NCI-H1092 (cell line): ENCODE measurements around the gene LMNTD2.
A peak's percentile ranks its signal among the peaks of the same experiment; 100 is the strongest.

Experiments used
- DNase-seq: peaks from one replicate; lab custom pipeline; 2025; lab: John Stamatoyannopoulos, UW

Gene LMNTD2

GRCh38 chr11:551596-551995 lies 8.9 kb downstream of the LMNTD2 start:
- no peak for DNase-seq

GRCh38 chr11:551131-551530 lies 9.4 kb downstream of the LMNTD2 start:
- DNase-seq: no peak

- DNase-seq: no peak
Measured at GRCh38 chr11:550746-551085, 9.8 kb downstream of the LMNTD2 start.

GRCh38 chr11:550021-550745 lies 10.4 kb downstream of the LMNTD2 start:
- no peak for DNase-seq

GRCh38 chr11:548700-549603 lies 11.6 kb downstream of the LMNTD2 start:
- no peak for DNase-seq

- no peak for DNase-seq
Measured at GRCh38 chr11:545171-545570, 15.4 kb downstream of the LMNTD2 start.

GRCh38 chr11:544817-545166 lies 15.7 kb downstream of the LMNTD2 start:
- DNase-seq: no peak

GRCh38 chr11:541433-541885 lies 19.1 kb downstream of the LMNTD2 start:
- no peak for DNase-seq

GRCh38 chr11:540583-541432 lies 19.7 kb downstream of the LMNTD2 start:
- DNase-seq: no peak

- no peak for DNase-seq
Measured at GRCh38 chr11:539971-540481, 20.5 kb downstream of the LMNTD2 start.

- DNase-seq: no peak
Measured at GRCh38 chr11:538431-539051, 22.0 kb downstream of the LMNTD2 start.

GRCh38 chr11:537622-538430 lies 22.7 kb downstream of the LMNTD2 start:
- no peak for DNase-seq

GRCh38 chr11:536841-537621 lies 23.5 kb downstream of the LMNTD2 start, which contains the start of gene LRRC56:
Gene LRRC56 (plus strand): TSS chr11:537527. CDS start chr11:540685, 3,158 bp downstream.
- DNase-seq: peak; percentile 73

- peak; percentile 91 for DNase-seq
Measured at GRCh38 chr11:535519-536454, 24.8 kb downstream of the LMNTD2 start, which contains the start of gene HRAS. Gene HRAS (minus strand): TSS chr11:535576.

- DNase-seq: no peak
Measured at GRCh38 chr11:535210-535518, 25.4 kb downstream of the LMNTD2 start.

GRCh38 chr11:534396-535209 lies 25.9 kb downstream of the LMNTD2 start:
- no peak for DNase-seq

- no peak for DNase-seq
Measured at GRCh38 chr11:533586-534395, 26.7 kb downstream of the LMNTD2 start.
